ENCODE measurements around the gene HPS3. TPM values are rescaled to one million over a fixed set of nuclear protein-coding genes. Genes with fewer than 3 reads are reported as not detected.
"Not testable (repeated sequence)": the region's sequence is repeated elsewhere in the genome, so short reads cannot be mapped to it uniquely, and the experiment has no call there.

HPS3 gene
- total RNA-seq, 1 donor from 2014 or later, result 5.2 TPM

- intact Hi-C loops (cut with DNase I), result no loop called here
- no peak for ATAC-seq (ENCODE audit: poor library complexity)
- no peak for DNase-seq
Observed at GRCh38 chr3:149216193-149216869, 86.9 kb downstream of the HPS3 start.

GRCh38 chr3:149217347-149217746, 87.9 kb downstream of the HPS3 start:
- no peak for ATAC-seq (ENCODE audit: poor library complexity)
- intact Hi-C loops (cut with DNase I), result no loop called here
- DNase-seq, result no peak

- DNase-seq; intact Hi-C loops (cut with DNase I); ATAC-seq (ENCODE audit: poor library complexity): not testable (repeated sequence)
Observed at GRCh38 chr3:149219380-149220121, 90.1 kb downstream of the HPS3 start.

- intact Hi-C loops (cut with DNase I), result no loop called here
- ATAC-seq (ENCODE audit: poor library complexity), result no peak
- DNase-seq, result no peak
Observed at GRCh38 chr3:149221783-149222517, 92.5 kb downstream of the HPS3 start, which contains the start of gene CP. Gene CP, minus strand, starts transcription at chr3:149221829. Its CDS starts 37 bp downstream, at chr3:149221792.

Other genes starting within 250 kb of the HPS3 start
- 171 TPM for gene GYG1, start 138.1 kb upstream of the HPS3 start, total RNA-seq
- 26.4 TPM for gene HLTF, start 43.1 kb upstream of the HPS3 start, total RNA-seq
- 4.7 TPM for gene CP, start 92.2 kb downstream of the HPS3 start, total RNA-seq
- 13.2 TPM for gene TM4SF18, start 204.0 kb downstream of the HPS3 start, total RNA-seq
- gene TM4SF1, start 248.0 kb downstream of the HPS3 start, total RNA-seq, result 110 TPM

All from Right ventricle myocardium superior (tissue), 1 donor.